ENCODE results near the gene SKP2.
A peak's percentile ranks its signal among the peaks of the same experiment; 100 is the strongest.

DNA sequence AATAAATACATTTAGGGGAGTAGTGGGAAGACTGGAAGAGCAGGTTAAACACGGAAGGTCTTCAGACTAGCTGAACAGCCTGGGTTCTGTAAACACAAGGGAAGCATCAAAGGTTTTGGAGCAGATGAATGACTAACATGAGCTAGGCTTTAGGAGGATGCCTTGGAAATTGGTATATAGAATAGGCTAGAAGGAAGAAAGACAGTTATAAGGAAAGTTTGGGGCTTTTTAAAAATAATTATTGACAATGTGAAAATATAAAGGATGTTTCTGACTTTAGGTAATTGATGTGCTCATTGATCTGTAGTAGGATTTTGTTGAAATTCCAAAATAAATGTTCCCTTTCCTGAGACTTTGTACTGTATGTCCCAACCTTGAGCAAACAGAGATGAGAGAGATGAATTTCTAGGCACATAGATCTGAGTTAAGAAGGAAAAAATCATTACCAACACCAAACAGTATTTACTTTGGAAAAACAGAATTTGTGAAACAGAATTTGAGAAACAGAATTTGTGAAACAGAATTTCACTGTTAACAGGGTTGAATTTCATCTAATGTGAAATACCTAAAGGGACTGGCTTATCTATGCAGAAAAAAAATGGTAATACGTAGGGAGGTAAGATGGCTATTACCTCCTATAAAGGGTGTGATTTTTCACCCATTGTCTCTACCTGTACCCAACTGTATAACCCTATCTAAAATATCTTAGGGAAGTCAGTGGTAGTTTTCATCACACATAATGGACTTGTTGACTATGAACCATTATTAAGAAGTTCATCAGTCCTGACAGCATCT is 28.8 kb downstream of the SKP2 start:
- TF ChIP-seq, protein P1, sequence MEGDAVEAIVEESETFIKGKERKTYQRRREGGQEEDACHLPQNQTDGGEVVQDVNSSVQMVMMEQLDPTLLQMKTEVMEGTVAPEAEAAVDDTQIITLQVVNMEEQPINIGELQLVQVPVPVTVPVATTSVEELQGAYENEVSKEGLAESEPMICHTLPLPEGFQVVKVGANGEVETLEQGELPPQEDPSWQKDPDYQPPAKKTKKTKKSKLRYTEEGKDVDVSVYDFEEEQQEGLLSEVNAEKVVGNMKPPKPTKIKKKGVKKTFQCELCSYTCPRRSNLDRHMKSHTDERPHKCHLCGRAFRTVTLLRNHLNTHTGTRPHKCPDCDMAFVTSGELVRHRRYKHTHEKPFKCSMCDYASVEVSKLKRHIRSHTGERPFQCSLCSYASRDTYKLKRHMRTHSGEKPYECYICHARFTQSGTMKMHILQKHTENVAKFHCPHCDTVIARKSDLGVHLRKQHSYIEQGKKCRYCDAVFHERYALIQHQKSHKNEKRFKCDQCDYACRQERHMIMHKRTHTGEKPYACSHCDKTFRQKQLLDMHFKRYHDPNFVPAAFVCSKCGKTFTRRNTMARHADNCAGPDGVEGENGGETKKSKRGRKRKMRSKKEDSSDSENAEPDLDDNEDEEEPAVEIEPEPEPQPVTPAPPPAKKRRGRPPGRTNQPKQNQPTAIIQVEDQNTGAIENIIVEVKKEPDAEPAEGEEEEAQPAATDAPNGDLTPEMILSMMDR (IDR thresholded peaks at IDR 0.05; ENCODE audit: low read depth, low read length, missing input control), result no peak
- TF ChIP-seq JUND (IDR thresholded peaks at IDR 0.05), result peak; percentile 78 to 86
- peak; percentile 86 for TF ChIP-seq SP1 (IDR thresholded peaks at IDR 0.05)
- TF ChIP-seq, protein P2, sequence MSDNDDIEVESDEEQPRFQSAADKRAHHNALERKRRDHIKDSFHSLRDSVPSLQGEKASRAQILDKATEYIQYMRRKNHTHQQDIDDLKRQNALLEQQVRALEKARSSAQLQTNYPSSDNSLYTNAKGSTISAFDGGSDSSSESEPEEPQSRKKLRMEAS (IDR thresholded peaks at IDR 0.05), result peak; percentile 72
- peak; percentile 83 for TF ChIP-seq FOXA1 (IDR thresholded peaks at IDR 0.05)
- no peak for TF ChIP-seq GABPA (IDR thresholded peaks at IDR 0.05 in 1 of 2, conservative IDR thresholded peaks at IDR 0.05 in 1 of 2)
- TF ChIP-seq, protein P3, sequence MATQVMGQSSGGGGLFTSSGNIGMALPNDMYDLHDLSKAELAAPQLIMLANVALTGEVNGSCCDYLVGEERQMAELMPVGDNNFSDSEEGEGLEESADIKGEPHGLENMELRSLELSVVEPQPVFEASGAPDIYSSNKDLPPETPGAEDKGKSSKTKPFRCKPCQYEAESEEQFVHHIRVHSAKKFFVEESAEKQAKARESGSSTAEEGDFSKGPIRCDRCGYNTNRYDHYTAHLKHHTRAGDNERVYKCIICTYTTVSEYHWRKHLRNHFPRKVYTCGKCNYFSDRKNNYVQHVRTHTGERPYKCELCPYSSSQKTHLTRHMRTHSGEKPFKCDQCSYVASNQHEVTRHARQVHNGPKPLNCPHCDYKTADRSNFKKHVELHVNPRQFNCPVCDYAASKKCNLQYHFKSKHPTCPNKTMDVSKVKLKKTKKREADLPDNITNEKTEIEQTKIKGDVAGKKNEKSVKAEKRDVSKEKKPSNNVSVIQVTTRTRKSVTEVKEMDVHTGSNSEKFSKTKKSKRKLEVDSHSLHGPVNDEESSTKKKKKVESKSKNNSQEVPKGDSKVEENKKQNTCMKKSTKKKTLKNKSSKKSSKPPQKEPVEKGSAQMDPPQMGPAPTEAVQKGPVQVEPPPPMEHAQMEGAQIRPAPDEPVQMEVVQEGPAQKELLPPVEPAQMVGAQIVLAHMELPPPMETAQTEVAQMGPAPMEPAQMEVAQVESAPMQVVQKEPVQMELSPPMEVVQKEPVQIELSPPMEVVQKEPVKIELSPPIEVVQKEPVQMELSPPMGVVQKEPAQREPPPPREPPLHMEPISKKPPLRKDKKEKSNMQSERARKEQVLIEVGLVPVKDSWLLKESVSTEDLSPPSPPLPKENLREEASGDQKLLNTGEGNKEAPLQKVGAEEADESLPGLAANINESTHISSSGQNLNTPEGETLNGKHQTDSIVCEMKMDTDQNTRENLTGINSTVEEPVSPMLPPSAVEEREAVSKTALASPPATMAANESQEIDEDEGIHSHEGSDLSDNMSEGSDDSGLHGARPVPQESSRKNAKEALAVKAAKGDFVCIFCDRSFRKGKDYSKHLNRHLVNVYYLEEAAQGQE (IDR thresholded peaks at IDR 0.05), result peak; percentile 83
- peak; percentile 65 to 78 for TF ChIP-seq RXRA (IDR thresholded peaks at IDR 0.05)
- peak; percentile 52 for TF ChIP-seq YY1 (IDR thresholded peaks at IDR 0.05)
- TF ChIP-seq ATF3 (IDR thresholded peaks at IDR 0.05), result peak; percentile 40
- peak; percentile 37 to 54 for TF ChIP-seq RAD21 (IDR thresholded peaks at IDR 0.05)
